Ovary (tissue), 3 donors: ENCODE data around the gene CUTA.

Experiments
- EP300 ChIP-seq: sonication (generic); formaldehyde crosslinking; IDR thresholded peaks from one replicate; pipeline ENCODE4 v1.6.1; 2017; ENCODE audit warnings: antibody characterized with exemption
- POLR2A ChIP-seq: fragments of 450-650 bp; IDR thresholded peaks from one replicate; pipeline ENCODE4 v1.6.1; 2017; ENCODE audit warnings: antibody characterized with exemption, mild to moderate bottlenecking, moderate library complexity
- TF ChIP-seq, protein P1 (sequence below), 3 donors: fragments of 450-650 bp in 2 of 3; fragments of 200-600 bp in 1 of 3; IDR thresholded peaks; one replicate each; pipeline versions ENCODE4 v1.5.1 to v1.8.0; 2016 to 2022; ENCODE audit warnings: antibody characterized with exemption in 3 of 3, mild to moderate bottlenecking in 1 of 3
- donor health status: DM: no; HTN: no; CAD: no.

DNA sequence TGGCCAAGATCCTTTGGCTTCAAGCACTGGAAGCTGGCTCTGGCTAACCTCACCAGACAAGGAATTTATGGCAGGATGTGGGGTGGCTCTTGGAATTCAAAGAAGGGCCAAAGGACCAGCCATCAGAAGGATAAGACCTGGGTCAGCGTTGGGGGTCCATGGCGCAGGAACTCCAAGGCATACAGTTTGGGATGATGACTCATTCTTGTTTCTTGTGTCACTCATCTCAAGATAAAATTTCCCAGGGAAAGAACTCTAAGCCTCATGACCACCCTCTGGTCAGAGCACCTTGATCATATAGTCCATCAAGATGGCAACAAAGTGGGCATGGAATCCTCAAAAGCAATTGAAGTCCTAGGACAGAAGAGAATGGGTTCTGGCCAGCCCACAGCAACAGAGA is 41.3 kb upstream of the CUTA start:
- TF ChIP-seq, protein P1, sequence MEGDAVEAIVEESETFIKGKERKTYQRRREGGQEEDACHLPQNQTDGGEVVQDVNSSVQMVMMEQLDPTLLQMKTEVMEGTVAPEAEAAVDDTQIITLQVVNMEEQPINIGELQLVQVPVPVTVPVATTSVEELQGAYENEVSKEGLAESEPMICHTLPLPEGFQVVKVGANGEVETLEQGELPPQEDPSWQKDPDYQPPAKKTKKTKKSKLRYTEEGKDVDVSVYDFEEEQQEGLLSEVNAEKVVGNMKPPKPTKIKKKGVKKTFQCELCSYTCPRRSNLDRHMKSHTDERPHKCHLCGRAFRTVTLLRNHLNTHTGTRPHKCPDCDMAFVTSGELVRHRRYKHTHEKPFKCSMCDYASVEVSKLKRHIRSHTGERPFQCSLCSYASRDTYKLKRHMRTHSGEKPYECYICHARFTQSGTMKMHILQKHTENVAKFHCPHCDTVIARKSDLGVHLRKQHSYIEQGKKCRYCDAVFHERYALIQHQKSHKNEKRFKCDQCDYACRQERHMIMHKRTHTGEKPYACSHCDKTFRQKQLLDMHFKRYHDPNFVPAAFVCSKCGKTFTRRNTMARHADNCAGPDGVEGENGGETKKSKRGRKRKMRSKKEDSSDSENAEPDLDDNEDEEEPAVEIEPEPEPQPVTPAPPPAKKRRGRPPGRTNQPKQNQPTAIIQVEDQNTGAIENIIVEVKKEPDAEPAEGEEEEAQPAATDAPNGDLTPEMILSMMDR (IDR thresholded peaks at IDR 0.05): no peak
- TF ChIP-seq POLR2A: no peak
- TF ChIP-seq EP300: no peak
